Measurements from ENCODE around the gene HOATZ.
A peak's percentile ranks its signal among the peaks of the same experiment; 100 is the strongest.

HOATZ gene

GRCh38 chr11:111575740-111576139 lies 61.2 kb downstream of the HOATZ start:
- DNase-seq (ENCODE audit: low read depth in 2 of 2, low spot score in 1 of 2): no peak

GRCh38 chr11:111577821-111578220 lies 63.2 kb downstream of the HOATZ start:
- no peak for DNase-seq (ENCODE audit: low read depth in 2 of 2, low spot score in 1 of 2)

GRCh38 chr11:111581341-111581740 lies 66.8 kb downstream of the HOATZ start:
- no peak for DNase-seq (ENCODE audit: low read depth in 2 of 2, low spot score in 1 of 2)

GRCh38 chr11:111582163-111582562 lies 67.6 kb downstream of the HOATZ start:
- DNase-seq (ENCODE audit: low read depth in 2 of 2, low spot score in 1 of 2): no peak

GRCh38 chr11:111582881-111583280 lies 68.3 kb downstream of the HOATZ start:
- DNase-seq (ENCODE audit: low read depth in 2 of 2, low spot score in 1 of 2): no peak

GRCh38 chr11:111585371-111585770 lies 70.8 kb downstream of the HOATZ start:
- no peak for DNase-seq (ENCODE audit: low read depth in 2 of 2, low spot score in 1 of 2)

GRCh38 chr11:111586388-111586831 lies 71.8 kb downstream of the HOATZ start:
- peak in 1 of 2 donors; percentile 21 for DNase-seq (ENCODE audit: low read depth in 2 of 2, low spot score in 1 of 2)

Data from stimulated activated CD8-positive, alpha-beta memory T cell treated with anti-CD3 and anti-CD28 coated beads, Interleukin-4, amount 100 ng/mL, for 4 hours (primary cell).